ENCODE measurements around the gene COL23A1.
"Not testable (repeated sequence)": the region's sequence is repeated elsewhere in the genome, so short reads cannot be mapped to it uniquely, and the experiment has no call there.

Gene COL23A1

GRCh38 chr5:178587763-178588611 lies 2.2 kb downstream of the COL23A1 start:
- FAIRE-seq, result no peak

- FAIRE-seq, result no peak
Observed at GRCh38 chr5:178586396-178586795, 3.8 kb downstream of the COL23A1 start.

GRCh38 chr5:178585421-178585820 lies 4.8 kb downstream of the COL23A1 start:
- not testable (repeated sequence) for FAIRE-seq

GRCh38 chr5:178583279-178583678 lies 6.9 kb downstream of the COL23A1 start:
- FAIRE-seq, result no peak

- FAIRE-seq, result no peak
Observed at GRCh38 chr5:178582291-178582690, 7.9 kb downstream of the COL23A1 start.

- no peak for FAIRE-seq
Observed at GRCh38 chr5:178581621-178582020, 8.6 kb downstream of the COL23A1 start.

GRCh38 chr5:178580271-178580955 lies 9.8 kb downstream of the COL23A1 start:
- FAIRE-seq, result no peak

- FAIRE-seq, result no peak
Observed at GRCh38 chr5:178577944-178578343, 12.2 kb downstream of the COL23A1 start.

GRCh38 chr5:178577376-178577839 lies 12.8 kb downstream of the COL23A1 start:
- FAIRE-seq, result no peak

- no peak for FAIRE-seq
Observed at GRCh38 chr5:178576591-178577351, 13.4 kb downstream of the COL23A1 start.

GRCh38 chr5:178573216-178573615 lies 17.0 kb downstream of the COL23A1 start:
- no peak for FAIRE-seq

- no peak for FAIRE-seq
Observed at GRCh38 chr5:178572617-178573016, 17.6 kb downstream of the COL23A1 start.

GRCh38 chr5:178569485-178569884 lies 20.7 kb downstream of the COL23A1 start:
- FAIRE-seq, result no peak

- no peak for FAIRE-seq
Observed at GRCh38 chr5:178564811-178565550, 25.2 kb downstream of the COL23A1 start.

GRCh38 chr5:178564397-178564796 lies 25.8 kb downstream of the COL23A1 start:
- no peak for FAIRE-seq

- no peak for FAIRE-seq
Observed at GRCh38 chr5:178563621-178564020, 26.6 kb downstream of the COL23A1 start.

GRCh38 chr5:178561746-178562264 lies 28.4 kb downstream of the COL23A1 start:
- no peak for FAIRE-seq

GRCh38 chr5:178560911-178561310 lies 29.3 kb downstream of the COL23A1 start:
- FAIRE-seq, result no peak

GRCh38 chr5:178557416-178557815 lies 32.8 kb downstream of the COL23A1 start:
- no peak for FAIRE-seq

GRCh38 chr5:178555771-178556211 lies 34.4 kb downstream of the COL23A1 start:
- FAIRE-seq, result no peak

- FAIRE-seq, result no peak
Observed at GRCh38 chr5:178555005-178555404, 35.2 kb downstream of the COL23A1 start.

- no peak for FAIRE-seq
Observed at GRCh38 chr5:178554311-178554710, 35.9 kb downstream of the COL23A1 start.

All from TTC549 (cell line).